Heart left ventricle (tissue), 16 donors: ENCODE measurements around the gene RING1. TPM values are rescaled to one million over a fixed set of nuclear protein-coding genes. Genes with fewer than 3 reads are reported as not detected.

Source experiments
- ATAC-seq, 4 donors: fragments of 200-7000 bp; cut with Tn5 transposase; one replicate each; pipeline ENCODE4 v1.9.1; 2020 to 2022; ENCODE audit warnings: moderate library complexity in 4 of 4, mild to moderate bottlenecking in 3 of 4, moderate number of reproducible peaks in 1 of 4
- DNase-seq, 5 donors: peaks; one replicate each; pipeline ENCODE4 v3.0.0-alpha.2; 2020
- H3K27ac ChIP-seq, 12 donors: fragments of 200-600 bp; sonication (generic) in 4 of 12; one replicate each; pipeline versions ENCODE4 v1.5.0 to v1.8.0; 2016 to 2022; ENCODE audit warnings: mild to moderate bottlenecking in 2 of 12
- H3K27me3 ChIP-seq, 9 donors: fragments of 200-600 bp; sonication (generic) in 2 of 9; one replicate each; pipeline versions ENCODE4 v1.5.1 to v1.8.0; 2016 to 2022; ENCODE audit warnings: mild to moderate bottlenecking in 3 of 9
- H3K36me3 ChIP-seq, 9 donors: fragments of 200-600 bp; sonication (generic) in 2 of 9; one replicate each; pipeline versions ENCODE4 v1.5.0 to v1.8.0; 2018 to 2022; ENCODE audit warnings: mild to moderate bottlenecking in 2 of 9
- H3K4me1 ChIP-seq, 12 donors: fragments of 200-600 bp; sonication (generic) in 4 of 12; one replicate each; pipeline versions ENCODE4 v1.5.0 to v1.8.0; 2016 to 2022; ENCODE audit warnings: mild to moderate bottlenecking in 3 of 12
- H3K4me3 ChIP-seq, 12 donors: fragments of 200-600 bp; sonication (generic) in 4 of 12; one replicate each; pipeline versions ENCODE4 v1.5.0 to v1.8.0; 2017 to 2022; ENCODE audit warnings: mild to moderate bottlenecking in 9 of 12, moderate library complexity in 4 of 12
- H3K9me3 ChIP-seq, 12 donors: fragments of 200-600 bp; sonication (generic) in 4 of 12; one replicate each; pipeline versions ENCODE4 v1.5.0 to v1.8.0; 2016 to 2022; ENCODE audit warnings: mild to moderate bottlenecking in 1 of 12
- POLR2A ChIP-seq, 2 donors: fragments of 450-650 bp; IDR thresholded peaks; one replicate each; pipeline ENCODE4 v1.6.1; 2017; ENCODE audit warnings: antibody characterized with exemption in 2 of 2, mild to moderate bottlenecking in 2 of 2, moderate library complexity in 2 of 2
- WGBS, 4 donors: extraction: QIAGEN DNeasy Blood & Tissue Kit in 2 of 4; methylation state at CpG; one replicate each; pipeline versions ENCODE4 v1.1.5 to v1.1.7; 2013 to 2018; 5-methylcytosine and 5-hydroxymethylcytosine counted together
- intact Hi-C, 10 donors: fragments of 100-400 bp; cut with DNase I; formaldehyde crosslinking; loops; one replicate each; pipeline versions ENCODE4 v1.11.1 to v1.14.2; 2022
- polyA plus RNA-seq, 2 donors: library from polyadenylated mRNA; stranded (reverse); fragments of 200-250 nt; gene quantifications; one replicate each; pipeline ENCODE4 v1.2.3, GENCODE V29; 2013
- total RNA-seq, 9 donors: library from RNA; depleted of rRNA in 2 of 9; stranded (reverse); fragments of >200 nt in 2 of 9; fragmentation: NEBNext Ultra II Directional in 3 of 9; extraction: Animal tissue kit (Norgen Biotek cat#: 25700) in 3 of 9; gene quantifications; one replicate each; pipeline versions ENCODE4 v1.1.0 to v1.2.4, GENCODE V29; 2016 to 2023
- TF ChIP-seq, protein P1 (sequence below), 12 donors: fragments of 200-600 bp; sonication (generic) in 4 of 12; IDR thresholded peaks; one replicate each; pipeline versions ENCODE4 v1.5.0 to v1.8.0; 2018 to 2022; ENCODE audit warnings: antibody characterized with exemption in 12 of 12, mild to moderate bottlenecking in 5 of 12
- donor health status: ischemic (EF 13 %, LVEDD 7.1; RV severe dilation, severe dysfunction).
- donor health status: healthy with polysubstance abuse.
- donor health status: DM: no; HTN: yes; CAD: no.
- donor health status: DM: no; HTN: no; CAD: no.
- donor health status: ischemic (EF 25% LVEDD 6.9; RV normal size, moderate dysfunction).
- donor health status: ischemic (EF 25% LVEDD 5.7; RV mildly dilated, moderate dysfunction).
- donor health status: healthy.
- donor health status: DM: yes; HTN: yes; CAD: no.
- donor health status: ischemic (EF 35%, LVEDD 5.7; RV mildly dilated, moderate dysfunction).
- donor health status: nonischemic (EF 11% LVEDD 7.7; RV severe dilation, severe dysfunction).
- donor health status: DM: yes; HTN: yes; CAD: no.
- donor health status: PGD.
- donor health status: ischemic (EF 29% LVEDD 5.4; RV normal size, mild dysfunction).
- donor health status: nonischemic (EF 23%, LVEDD 6.1; RV moderate dilation, normal function).

RING1 gene
- total and polyA plus RNA-seq, 11 donors = 8.4 to 36.9 (median 27.3) TPM

DNA sequence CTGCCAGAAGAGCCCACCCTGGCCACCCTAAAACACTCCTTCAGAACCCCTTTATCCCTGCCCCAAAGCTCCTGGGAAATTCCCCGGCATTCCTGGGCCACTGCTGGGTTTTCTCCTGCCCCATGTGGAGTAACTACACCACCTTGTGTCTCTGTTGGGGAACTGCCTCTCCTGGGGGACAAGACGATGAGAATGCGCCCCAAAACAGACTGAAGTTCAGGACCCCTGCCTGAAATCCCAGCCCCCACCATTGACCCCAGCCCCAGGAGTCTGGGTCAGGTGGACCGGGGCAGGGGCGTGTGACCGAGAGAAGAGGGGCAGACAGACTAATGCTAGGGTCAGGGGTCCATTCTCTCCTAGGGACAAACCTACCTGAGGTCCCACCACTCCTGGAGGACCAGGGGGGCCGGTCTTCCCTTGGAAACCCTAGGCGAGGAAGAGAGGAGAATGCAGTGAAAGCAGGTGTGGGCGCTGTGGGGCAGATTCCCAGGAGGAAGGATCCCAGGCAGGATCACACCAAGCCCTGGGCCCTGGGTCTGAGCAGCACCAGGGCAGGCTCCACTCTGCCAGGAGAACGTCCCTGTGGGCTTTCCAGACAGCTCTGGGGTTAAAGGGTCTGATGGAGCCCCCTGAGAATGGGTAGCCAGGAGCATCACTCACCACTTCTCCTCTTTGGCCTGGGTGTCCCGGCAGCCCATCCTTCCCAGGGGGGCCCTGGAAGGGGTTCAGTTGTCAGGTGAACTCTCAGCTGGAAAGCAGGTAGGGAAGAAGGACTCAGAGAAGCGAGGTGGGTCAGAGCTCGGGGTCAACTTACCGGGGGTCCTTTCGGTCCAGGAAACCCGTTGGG, 35.4 kb upstream of the RING1 start:
- Histone ChIP-seq H3K27ac (no peak overlapping the region), H3K4me1 (no peaks in the 10 kb centered on the region), H3K9me3 (no peaks in the 10 kb centered on the region), H3K36me3 (no peaks in the 10 kb centered on the region), H3K27me3 (no peaks in the 10 kb centered on the region), H3K4me3 (no peak overlapping the region)
- TF ChIP-seq, protein P1, sequence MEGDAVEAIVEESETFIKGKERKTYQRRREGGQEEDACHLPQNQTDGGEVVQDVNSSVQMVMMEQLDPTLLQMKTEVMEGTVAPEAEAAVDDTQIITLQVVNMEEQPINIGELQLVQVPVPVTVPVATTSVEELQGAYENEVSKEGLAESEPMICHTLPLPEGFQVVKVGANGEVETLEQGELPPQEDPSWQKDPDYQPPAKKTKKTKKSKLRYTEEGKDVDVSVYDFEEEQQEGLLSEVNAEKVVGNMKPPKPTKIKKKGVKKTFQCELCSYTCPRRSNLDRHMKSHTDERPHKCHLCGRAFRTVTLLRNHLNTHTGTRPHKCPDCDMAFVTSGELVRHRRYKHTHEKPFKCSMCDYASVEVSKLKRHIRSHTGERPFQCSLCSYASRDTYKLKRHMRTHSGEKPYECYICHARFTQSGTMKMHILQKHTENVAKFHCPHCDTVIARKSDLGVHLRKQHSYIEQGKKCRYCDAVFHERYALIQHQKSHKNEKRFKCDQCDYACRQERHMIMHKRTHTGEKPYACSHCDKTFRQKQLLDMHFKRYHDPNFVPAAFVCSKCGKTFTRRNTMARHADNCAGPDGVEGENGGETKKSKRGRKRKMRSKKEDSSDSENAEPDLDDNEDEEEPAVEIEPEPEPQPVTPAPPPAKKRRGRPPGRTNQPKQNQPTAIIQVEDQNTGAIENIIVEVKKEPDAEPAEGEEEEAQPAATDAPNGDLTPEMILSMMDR (IDR thresholded peaks at IDR 0.05) = peak in 10 of 12 donors; percentile 28 to 54 (median 36)
- TF ChIP-seq POLR2A (IDR thresholded peaks at IDR 0.05) = no peak
- no peak for DNase-seq
- ATAC-seq = no peak
- WGBS, 4 donors = 78 to 84% (median 81%) methylated on average over 16 of the region's 16 CpGs
- intact Hi-C loops = no loop called here

DNA sequence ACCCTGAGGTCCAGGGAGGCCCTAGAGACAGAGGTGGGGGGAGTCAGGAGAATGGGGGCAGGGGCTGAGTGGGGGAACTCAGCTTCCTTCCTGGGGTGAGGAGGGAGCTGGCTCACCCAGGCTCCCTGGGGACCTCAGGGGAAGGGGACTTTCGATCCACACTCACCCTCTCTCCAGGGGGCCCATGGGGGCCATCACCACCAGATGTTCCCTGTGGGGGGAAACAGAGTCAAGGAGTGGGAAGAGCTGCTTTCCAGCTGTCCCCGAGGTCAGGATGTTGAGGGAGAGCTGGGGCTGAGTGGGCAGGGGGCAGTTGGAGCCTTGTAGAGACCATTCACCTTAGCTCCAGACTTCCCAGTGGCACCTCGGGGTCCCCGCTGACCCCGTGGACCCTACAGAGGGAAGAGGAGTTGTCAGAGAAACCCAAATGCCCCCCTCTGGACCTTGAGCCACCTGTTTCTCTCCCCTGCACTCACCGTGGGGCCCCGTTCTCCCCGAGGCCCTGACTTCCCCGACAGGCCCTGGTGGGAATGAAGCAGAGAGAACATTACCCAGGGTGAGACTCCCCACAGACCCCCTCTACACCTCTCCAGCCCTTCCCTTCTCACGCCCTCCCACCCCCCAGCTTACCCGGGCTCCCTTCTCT, 34.6 kb upstream of the RING1 start:
- H3K9me3 ChIP-seq = no peaks in the 10 kb centered on the region
- no peaks in the 10 kb centered on the region for H3K36me3 ChIP-seq
- H3K4me3 ChIP-seq = no peak overlapping the region
- H3K27me3 ChIP-seq = no peaks in the 10 kb centered on the region
- 70 to 78% (median 76%) methylated on average over 8 to 11 of the region's 11 CpGs for WGBS, 4 donors
- TF ChIP-seq, protein P1 (IDR thresholded peaks at IDR 0.05) = no peak
- TF ChIP-seq POLR2A (IDR thresholded peaks at IDR 0.05) = no peak
- DNase-seq (no peak), ATAC-seq (no peak)
- H3K27ac ChIP-seq = no peak overlapping the region
- no peaks in the 10 kb centered on the region for H3K4me1 ChIP-seq
- intact Hi-C loops = no loop called here

DNA sequence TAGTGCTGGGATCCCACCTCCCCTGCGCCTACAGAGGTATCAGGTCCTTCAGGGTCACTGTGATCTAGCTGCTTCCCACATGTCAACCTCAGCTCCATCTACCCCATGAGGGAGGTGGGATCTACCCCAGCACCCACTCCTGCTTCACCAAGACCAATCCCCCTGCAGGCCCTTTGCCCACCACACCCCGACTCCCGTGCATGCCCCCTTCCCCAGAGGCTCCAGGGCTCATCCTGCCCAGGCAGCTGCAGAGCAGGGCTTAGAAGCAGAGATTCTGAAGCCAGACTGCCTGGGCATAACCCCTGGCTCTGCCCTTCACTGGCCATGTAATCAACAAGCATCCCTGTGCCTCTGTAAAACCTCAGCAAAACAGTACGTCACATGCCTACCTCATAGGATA, 33.5 kb upstream of the RING1 start:
- Histone ChIP-seq H3K36me3 (no peaks in the 10 kb centered on the region), H3K4me1 (no peaks in the 10 kb centered on the region), H3K9me3 (no peaks in the 10 kb centered on the region), H3K27ac (no peak overlapping the region), H3K27me3 (no peaks in the 10 kb centered on the region), H3K4me3 (no peak overlapping the region)
- 90 to 95% (median 90%) methylated on average over 2 to 4 of the region's 4 CpGs for WGBS, 4 donors
- DNase-seq = no peak
- no peak for TF ChIP-seq POLR2A (IDR thresholded peaks at IDR 0.05)
- TF ChIP-seq, protein P1 (IDR thresholded peaks at IDR 0.05) = no peak
- ATAC-seq = no peak
- intact Hi-C loops = no loop called here

DNA sequence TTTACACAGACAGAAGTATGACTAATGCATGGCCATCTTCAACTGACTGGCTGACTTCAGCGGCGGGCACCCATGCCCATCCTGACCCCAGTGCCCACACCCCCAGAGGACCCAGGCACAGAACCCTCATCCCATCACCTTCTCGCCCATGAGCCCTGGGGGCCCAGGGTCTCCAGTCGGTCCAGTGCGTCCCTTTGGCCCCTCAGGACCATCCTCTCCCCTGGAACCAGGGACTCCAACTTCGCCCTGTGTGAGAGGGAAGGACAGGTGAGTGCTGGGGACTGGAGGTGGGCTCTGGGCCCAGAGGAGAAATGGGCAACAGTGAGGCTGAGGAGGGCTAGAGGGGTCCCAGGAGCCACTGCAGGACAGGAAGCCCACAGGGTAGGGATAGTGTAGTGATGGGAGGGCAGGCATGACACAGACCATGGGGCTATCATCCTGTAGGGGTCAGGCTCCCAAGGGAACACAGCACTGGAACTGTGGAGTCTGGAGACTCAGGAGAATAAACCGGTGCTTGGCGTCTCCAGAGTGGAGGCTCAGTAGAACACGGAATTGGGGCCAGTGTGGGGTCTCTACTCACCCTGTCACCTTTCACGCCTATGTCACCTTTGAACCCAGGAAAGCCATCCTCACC, 32.7 kb upstream of the RING1 start:
- no peak for DNase-seq
- H3K9me3 ChIP-seq = no peaks in the 10 kb centered on the region

More for the DNA sequence above, 32.7 kb upstream of the RING1 start:
- H3K27ac ChIP-seq = no peak overlapping the region
- TF ChIP-seq, protein P1 (IDR thresholded peaks at IDR 0.05) = no peak
- TF ChIP-seq POLR2A (IDR thresholded peaks at IDR 0.05) = no peak
- no peaks in the 10 kb centered on the region for H3K36me3 ChIP-seq
- no peaks in the 10 kb centered on the region for H3K4me1 ChIP-seq
- no peak for ATAC-seq
- intact Hi-C loops = no loop called here
- no peaks in the 10 kb centered on the region for H3K27me3 ChIP-seq
- WGBS, 4 donors = 77 to 91% (median 85%) methylated on average over 10 of the region's 10 CpGs
- no peak overlapping the region for H3K4me3 ChIP-seq
